GM12865 (cell line): ENCODE data around the gene MORN5.

Source experiments
- DNase-seq: peaks from one replicate; pipeline ENCODE4 v3.0.0; 2010; ENCODE audit warnings: low read depth
- H3K4me3 ChIP-seq: 2 replicates; pipeline ENCODE4 v1.5.1; 2011; ENCODE audit warnings: mild to moderate bottlenecking, low read depth, low read length, control low read depth
- CTCF ChIP-seq: IDR thresholded peaks from 2 replicates; pipeline ENCODE4 v1.5.1; 2011; ENCODE audit warnings: low read length, control low read depth, low read depth, inconsistent platforms; ENCODE audit not compliant: insufficient read depth; ENCODE audit errors: missing control alignments

MORN5 gene

GRCh38 chr9:122244349-122244748, 84.6 kb downstream of the MORN5 start:
- no peak for TF ChIP-seq CTCF
- H3K4me3 ChIP-seq = no peak overlapping the region

DNA sequence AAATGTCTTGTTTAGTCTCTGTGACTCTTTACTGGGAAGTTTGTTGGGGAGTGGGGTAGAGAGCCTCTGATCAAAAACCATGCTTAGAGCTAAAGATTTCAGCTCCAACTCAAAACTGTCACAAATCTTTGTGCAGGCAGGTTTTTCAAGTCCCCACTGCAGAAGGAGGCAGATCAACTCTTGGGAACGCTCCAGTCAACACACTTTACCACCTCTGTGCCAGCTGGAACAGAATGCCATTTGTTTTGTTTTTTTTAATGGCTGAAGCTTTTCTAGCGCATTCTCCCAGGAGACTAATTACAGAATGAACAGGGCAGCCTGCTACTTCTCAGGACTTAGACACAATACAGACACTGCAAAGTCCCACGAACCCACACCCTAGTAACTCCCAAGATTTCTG, 87.0 kb downstream of the MORN5 start:
- no peak for TF ChIP-seq CTCF
- no peak overlapping the region for H3K4me3 ChIP-seq
- no peak for DNase-seq

More at GRCh38 chr9:122244349-122244748, 84.6 kb downstream of the MORN5 start:
- no peak for DNase-seq

- no peak for DNase-seq
- no peak for TF ChIP-seq CTCF
- no peak overlapping the region for H3K4me3 ChIP-seq
These were observed 88.7 kb downstream of the MORN5 start for GRCh38 chr9:122248448-122248865.
